DMS153 (cell line): ENCODE data around the gene PDE11A.
"Not testable (repeated sequence)": the region's sequence is repeated elsewhere in the genome, so short reads cannot be mapped to it uniquely, and the experiment has no call there.

ENCODE experiments used
- DNase-seq: peaks from one replicate; lab custom pipeline; 2025; lab: John Stamatoyannopoulos, UW

The PDE11A gene

DNA sequence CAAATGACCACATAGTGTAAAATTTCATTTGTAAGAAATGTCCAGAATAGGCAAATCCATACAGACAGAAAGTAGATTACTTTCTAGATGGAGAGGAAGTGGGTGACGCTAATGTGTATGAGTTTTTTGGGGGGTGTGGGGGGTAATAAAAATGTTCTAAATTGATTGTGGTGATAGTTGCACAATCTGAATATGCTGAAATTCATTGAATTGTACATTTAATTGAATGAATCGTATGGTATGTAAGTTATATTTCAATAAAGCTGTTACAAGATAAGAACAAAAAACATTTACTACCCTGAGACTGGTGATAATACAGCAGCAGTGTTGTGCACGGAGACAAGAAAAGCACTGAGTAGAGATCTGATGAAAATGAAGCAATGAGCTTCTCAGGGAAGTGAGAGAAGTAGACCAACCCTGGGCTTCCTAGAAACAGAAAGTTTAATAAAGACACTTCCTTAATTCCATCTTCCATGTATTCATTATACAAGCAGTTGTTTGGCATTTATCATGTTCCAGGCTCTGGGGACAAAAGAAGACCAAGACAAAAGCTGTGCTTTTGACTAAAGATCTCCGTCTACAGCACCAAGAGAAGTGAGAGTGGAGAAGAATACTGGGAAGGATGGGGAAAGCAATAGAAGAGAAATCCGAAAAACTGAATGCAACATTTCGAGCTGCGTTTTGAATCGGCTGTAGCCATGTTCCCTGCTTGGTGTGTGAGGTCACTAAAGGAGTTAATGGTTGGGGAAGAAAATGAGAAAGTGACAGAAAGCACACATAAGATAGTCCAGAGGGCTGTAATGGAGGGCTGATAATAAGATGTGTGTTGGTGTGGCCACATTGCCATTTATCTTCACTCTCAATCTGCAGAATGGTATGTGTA, 1.8 kb upstream of the PDE11A start:
- DNase-seq, result no peak

DNA sequence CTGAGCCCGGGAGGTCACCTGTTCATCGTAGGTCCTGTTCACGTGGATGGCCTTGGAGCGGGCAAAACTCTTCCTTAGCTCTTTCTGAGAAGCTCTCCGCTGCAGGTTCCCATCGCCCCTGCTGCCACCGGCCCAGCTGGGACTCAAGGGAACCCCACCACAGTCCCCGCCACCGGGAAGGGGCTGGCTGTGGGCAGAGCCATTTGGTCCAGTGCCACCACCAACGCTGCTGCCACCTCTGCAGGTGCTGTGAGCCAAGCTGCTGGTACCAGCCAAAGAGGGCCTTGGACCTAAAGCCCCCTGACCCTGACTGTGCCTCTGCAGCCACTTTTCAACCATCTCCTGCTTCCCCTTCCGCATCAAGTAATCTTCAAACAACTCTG, 586 bp downstream of the PDE11A start:
- no peak for DNase-seq

DNA sequence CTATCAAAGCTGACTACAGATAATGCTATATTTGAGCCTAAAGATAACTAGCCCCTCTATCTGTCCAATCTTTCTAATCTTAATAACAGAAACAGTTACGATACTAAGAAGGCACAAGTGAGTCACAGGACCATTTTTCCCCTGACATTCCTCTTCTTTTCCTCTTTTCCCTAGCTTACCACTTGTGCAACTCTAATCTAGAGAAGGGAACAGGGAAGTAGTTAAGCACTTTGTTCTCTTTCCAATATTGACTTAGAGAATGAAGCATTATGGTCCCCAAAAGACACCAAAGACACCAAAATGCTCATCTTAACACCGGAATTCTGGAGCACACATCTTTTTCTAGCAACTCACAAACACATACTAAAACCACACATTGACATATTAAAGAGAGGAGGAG, 1.8 kb downstream of the PDE11A start:
- no peak for DNase-seq

GRCh38 chr2:178069551-178069950, 3.0 kb downstream of the PDE11A start:
- peak; percentile 34 for DNase-seq

- no peak for DNase-seq
Measured at GRCh38 chr2:178068823-178069454, 3.6 kb downstream of the PDE11A start.

GRCh38 chr2:178066890-178067669, 5.5 kb downstream of the PDE11A start:
- DNase-seq, result peak; percentile 54

GRCh38 chr2:178066324-178066723, 6.3 kb downstream of the PDE11A start:
- no peak for DNase-seq

DNA sequence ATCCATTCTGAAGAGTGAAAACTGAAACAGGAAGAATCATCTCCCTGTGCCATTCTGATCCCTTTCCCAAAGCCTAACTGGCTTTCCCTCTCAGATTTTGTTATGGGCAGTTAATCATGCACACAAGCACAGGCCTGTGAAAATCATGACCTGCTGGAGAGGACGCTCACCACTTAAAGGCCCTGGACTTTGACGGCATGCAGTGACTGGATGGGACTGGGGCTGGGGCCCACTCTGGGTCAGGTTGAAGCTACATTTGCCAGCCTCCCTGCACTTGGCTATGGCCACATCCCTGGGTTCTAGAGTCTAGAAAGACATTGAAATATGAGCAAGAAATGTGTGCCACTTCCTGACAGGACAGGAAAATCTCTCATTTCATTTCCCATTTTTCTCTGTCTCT, 12.9 kb downstream of the PDE11A start:
- no peak for DNase-seq

DNA sequence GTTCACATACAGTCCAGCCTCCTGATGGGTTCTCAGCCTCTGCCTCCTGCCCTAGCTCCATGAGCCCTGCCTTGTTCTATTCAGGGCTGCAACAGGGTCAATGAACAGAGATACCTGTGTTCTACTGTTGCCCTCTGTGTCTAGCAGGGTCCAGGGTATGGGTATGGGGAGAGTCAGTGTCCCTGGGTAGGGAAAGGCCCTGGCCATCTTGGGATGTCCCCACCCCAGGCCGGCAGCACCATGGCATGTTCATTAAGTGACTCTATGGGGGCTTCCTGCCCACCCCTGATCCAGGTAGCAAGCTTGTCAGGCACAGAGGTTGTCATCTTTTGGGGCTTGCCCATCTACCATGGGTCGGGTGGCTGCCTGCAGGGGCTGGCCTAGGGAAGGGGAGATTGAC, 13.5 kb downstream of the PDE11A start:
- no peak for DNase-seq

DNA sequence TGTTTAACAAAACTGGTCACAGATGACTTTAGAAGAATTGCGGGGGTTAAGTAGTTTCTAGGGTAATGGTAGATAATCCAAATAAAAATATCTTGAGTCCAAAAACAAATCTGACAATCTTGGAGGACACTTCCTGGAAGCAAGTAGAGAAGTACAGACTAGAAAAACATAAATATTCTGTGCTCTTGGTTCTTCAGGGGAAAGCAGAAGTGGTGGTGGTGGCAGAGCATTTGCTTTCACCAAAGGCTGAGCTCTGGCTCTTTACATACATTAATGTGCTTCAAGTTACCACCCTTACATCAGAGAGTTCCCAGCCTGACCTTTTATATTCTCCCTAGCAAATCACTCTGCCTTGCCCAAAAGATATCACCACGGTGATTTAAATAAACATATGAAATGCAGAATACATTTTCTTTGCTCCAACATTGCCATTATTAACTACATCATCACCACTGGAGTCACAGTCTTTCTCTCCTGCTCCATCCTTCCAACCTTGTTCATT, 15.3 kb downstream of the PDE11A start:
- DNase-seq, result no peak

DNA sequence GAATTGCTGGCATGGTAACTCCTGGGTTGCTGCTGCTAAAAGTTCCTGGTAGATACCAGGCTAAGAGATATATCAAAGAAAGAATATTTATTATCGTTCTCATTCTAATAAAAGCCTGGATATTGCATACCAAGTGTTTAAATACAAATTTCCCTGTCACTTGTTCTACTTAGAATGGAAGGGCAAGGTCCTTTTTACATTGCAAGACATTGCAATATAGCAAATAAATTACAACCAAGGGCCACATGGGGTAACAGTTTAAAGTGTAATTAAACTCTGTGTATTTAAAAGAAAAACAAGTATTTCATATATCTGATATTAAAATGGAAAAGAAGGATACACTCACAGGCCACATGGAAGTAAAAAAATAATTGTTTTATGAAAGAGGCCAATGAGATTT, 16.2 kb downstream of the PDE11A start:
- DNase-seq, result no peak

DNA sequence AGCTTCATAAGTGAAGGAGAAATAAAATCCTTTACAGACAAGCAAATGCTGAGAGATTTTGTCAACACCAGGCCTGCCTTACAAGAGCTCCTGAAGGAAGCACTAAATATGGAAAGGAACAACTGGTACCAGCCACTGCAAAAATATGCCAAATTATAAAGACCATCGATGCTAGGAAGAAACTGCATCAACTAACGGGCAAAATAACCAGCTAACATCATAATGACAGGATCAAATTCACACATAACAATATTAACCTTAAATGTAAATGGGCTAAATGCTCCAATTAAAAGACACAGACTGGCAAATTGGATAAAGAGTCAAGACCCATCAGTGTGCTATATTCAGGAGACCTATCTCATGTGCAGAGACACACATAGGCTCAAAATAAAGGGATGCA, 21.3 kb downstream of the PDE11A start:
- DNase-seq, result not testable (repeated sequence)

GRCh38 chr2:178047391-178047790, 25.2 kb downstream of the PDE11A start:
- no peak for DNase-seq

DNA sequence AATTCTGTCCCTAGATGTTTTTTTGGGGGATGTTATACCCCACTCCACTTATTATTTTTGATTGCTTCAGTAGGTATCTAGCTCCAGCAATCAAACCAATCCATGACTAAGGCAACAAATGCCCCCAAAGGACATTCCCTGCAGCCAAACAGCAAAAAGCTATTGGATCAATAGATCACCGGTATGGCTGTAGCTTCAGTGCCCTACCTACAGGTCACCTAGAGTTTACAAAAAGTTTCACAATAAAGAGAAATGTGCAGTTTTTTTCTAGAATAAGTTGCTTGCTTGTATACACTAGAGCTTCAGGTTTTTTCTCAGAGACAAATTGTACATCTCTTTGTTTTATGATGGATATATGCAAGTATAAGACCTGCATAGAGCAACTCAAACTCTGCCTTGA, 27.7 kb downstream of the PDE11A start:
- no peak for DNase-seq

DNA sequence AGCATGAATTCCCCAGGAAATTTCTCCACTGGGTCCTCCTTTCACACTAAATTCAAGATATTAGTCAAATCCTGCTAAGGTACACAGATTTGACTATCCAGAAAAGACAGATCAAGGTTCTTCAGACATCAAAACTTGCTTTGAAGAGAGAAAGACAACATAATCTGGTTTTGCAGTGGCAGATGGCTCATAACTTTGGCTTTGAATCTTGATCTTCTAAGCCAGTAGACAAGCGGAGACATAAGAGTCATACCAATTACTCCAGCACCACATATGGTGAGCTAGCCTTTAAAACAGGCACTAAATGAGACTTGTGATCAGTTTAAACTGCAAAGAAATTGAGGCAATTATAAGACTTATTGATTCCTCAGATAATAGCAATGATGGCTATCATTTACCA, 29.3 kb downstream of the PDE11A start:
- DNase-seq, result no peak

DNA sequence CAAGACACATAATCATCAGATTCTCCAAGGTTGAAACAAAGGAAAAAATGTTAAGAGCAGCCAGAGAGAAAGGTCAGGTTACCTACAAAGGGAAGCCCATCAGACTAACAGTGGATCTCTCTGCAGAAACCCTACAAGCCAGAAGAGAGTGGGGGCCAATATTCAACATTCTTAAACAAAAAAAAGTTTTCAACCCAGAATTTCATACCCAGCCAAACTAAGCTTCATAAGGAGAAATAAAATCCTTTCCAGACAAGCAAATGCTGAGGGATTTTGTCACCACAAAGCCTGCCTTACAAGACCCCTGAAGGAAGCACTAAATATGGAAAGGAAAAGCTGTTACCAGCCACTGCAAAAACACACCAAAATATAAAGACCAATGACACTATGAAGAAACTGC, 39.0 kb downstream of the PDE11A start:
- not testable (repeated sequence) for DNase-seq

- no peak for DNase-seq
Measured at GRCh38 chr2:178029342-178029741, 43.2 kb downstream of the PDE11A start.

DNA sequence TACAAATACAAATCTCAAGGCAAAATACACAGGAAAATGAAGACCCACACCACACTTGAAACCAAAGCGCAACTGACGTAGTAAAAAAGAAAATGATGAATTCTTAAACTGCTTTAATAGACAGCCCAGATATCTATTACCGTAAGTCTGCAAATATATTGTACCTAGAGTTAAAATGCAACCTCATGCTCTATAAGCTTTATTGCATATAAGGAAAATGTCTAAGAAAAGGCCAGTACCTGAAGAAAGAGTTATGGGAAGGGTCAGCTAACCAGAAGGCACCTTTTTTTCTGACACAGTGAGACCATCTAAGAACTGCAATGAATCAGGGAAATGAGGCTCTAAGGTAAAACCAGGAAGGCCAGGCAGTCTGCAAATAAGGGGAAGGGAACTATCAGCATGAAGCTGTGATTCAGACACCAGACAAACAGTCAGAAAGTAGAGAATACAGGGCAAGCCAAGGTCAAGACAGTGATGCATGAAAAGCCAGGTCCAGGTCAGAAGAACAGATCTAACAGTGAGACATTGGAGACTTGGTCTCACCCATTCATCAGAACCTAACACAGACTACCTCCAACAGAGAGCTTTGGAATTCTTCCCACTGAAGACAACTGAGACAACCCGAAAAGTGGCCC, 46.9 kb downstream of the PDE11A start:
- DNase-seq, result no peak

DNA sequence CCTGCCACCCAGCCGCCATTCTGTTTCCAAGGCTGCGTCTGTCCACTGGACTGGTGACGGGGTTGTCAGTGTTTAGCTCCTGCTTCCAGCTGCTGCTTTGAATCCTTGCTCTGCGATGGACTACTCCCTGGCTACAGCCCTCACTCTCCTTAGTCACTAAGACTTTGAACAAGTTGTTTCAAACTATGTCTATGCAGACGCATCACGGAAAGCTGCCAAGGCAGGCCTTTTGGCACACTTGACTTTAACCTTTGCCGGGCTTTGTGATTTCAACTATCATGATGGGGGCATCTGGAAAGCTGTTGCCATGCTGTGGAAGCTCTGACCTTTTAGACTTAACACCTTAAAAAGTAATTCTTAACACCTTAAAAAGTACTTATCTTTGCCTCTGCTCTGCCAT, 54.4 kb downstream of the PDE11A start:
- DNase-seq, result no peak

DNA sequence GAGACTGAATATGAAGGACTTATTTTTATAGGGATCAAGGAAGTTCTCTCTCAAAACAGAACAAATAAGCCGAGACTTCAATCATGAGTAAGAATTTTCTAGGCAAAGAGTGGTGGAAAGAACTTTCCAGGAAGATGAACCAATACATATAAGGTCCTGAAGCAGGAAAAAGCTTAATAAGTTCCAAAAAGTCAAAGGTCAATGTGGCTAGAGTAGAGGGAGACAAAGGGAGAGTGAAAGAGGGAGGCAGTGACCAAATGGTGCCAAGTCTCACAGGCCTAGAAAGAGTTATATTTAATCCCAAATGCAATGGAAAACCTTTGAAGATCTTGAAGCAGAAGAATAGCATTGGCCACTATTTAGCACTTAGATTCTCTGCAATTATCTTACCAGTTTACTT, 56.0 kb downstream of the PDE11A start:
- no peak for DNase-seq

DNA sequence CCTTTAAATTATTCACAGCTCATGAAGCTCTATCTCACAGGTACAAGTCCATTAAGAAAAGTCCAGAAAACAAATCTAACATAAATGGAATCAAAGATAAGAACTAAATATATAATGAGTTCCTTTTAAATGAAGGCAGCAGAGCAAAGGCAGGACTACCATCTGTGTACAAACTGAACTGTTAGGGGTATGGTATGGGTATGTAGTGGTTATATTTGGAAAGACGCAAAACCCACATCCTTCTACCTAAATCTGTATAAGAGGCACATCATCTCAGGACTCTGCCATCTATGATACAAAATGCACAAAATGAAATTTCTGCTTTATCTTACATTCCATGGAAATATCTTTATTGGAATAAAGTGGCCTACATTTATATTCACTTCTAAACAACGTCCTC, 59.9 kb downstream of the PDE11A start:
- DNase-seq, result no peak

DNA sequence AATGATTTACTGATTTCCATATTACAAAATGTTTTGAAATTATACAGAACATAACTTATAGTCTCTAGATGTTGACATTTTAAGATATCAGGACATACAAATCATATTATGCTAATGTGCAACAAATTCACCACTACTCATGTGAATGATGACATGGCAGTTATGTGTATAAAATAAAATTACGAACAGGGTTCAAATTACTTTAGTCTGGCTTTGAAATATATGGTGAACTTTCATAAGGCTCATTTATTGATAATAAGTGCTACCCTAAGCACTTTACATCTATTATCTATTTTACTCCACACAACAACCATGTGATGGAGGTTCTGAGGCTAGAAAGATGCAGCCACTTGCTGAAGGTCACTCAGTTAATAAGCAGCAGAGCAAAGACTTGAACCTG, 62.8 kb downstream of the PDE11A start:
- DNase-seq, result no peak
